ENCODE data around the gene HAUS3.
"Not testable (repeated sequence)": the region's sequence is repeated elsewhere in the genome, so short reads cannot be mapped to it uniquely, and the experiment has no call there.

Gene HAUS3

GRCh38 chr4:2212831-2213230 is 29.1 kb downstream of the HAUS3 start:
- DNase-seq, result no peak

GRCh38 chr4:2202789-2203188 is 39.1 kb downstream of the HAUS3 start:
- DNase-seq, result not testable (repeated sequence)

- DNase-seq, result no peak
Measured at GRCh38 chr4:2194496-2194895, 47.4 kb downstream of the HAUS3 start.

- no peak for DNase-seq
Measured at GRCh38 chr4:2193326-2193725, 48.6 kb downstream of the HAUS3 start.

- DNase-seq, result no peak
Measured at GRCh38 chr4:2186865-2187172, 55.1 kb downstream of the HAUS3 start.

- peak; percentile 20 for DNase-seq
Measured at GRCh38 chr4:2186133-2186864, 55.6 kb downstream of the HAUS3 start.

- DNase-seq, result no peak
Measured at GRCh38 chr4:2183394-2183793, 58.5 kb downstream of the HAUS3 start.

GRCh38 chr4:2182994-2183393 is 58.9 kb downstream of the HAUS3 start:
- no peak for DNase-seq

- DNase-seq, result no peak
Measured at GRCh38 chr4:2180410-2180809, 61.5 kb downstream of the HAUS3 start.

- DNase-seq, result no peak
Measured at GRCh38 chr4:2179717-2180116, 62.2 kb downstream of the HAUS3 start.

- DNase-seq, result no peak
Measured at GRCh38 chr4:2178986-2179385, 62.9 kb downstream of the HAUS3 start.
